Activated CD8-positive, alpha-beta memory T cell treated with anti-CD3 and anti-CD28 coated beads, Interleukin-2, amount 50 U/mL, for 4 hours (primary cell): ENCODE results near the gene SLC39A11.
"Not testable (repeated sequence)": the region's sequence is repeated elsewhere in the genome, so short reads cannot be mapped to it uniquely, and the experiment has no call there.

Source experiments
- DNase-seq: peaks from one replicate; pipeline ENCODE4 v3.0.0-alpha.2; 2020

SLC39A11 gene

DNA sequence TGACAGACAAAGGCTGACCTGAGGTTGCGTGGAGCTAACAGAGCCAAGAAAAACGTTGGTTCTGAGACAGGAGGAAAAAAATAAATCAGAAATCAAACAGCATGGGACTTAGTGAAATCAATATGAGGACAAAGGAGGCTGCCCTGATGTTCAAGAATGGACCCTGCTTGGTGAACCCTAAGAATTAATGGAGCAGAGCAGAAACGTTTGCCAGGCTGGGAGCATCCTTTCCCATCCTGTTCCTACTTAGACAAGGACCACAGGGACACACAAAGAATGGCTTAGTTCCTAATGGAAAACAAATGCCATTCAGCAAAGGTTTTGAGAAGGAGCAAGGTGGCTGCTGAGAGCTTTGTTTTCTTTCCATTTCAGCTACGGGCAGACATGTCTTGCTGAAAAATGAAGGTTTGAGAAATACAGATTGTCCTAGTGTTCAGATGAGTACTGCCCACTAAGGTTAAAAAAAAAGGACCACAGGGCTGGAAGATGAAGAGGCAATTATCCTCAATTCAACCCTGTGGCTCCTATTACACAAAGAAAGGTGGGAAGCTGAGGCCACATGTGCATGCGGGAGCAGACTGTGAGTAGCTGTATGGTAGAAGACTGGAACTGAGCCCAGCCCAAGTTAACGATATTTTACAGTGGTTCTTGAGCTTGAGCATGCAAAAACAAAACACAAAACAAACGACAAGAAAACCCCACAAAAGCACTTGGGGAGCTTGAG lies 230.1 kb downstream of the SLC39A11 start:
- no peak for DNase-seq

DNA sequence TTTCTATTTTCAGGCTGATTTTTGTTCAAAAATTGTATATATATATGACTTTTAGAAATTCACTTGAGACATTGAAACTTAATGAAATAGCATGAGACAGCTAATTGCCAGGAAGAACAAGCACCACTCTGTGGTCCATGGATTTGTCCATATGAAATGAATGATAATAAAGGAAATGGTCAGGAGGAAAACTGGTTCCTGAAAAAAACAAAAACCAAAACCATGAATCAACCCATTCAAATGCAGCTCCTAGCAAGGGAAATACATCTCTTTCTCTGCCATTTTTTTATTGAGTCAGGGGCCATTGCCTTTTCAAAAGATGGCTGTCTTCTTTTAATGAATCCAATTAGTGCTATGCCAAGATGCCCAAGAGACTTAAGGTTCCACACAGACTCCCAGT lies 230.7 kb downstream of the SLC39A11 start:
- no peak for DNase-seq

DNA sequence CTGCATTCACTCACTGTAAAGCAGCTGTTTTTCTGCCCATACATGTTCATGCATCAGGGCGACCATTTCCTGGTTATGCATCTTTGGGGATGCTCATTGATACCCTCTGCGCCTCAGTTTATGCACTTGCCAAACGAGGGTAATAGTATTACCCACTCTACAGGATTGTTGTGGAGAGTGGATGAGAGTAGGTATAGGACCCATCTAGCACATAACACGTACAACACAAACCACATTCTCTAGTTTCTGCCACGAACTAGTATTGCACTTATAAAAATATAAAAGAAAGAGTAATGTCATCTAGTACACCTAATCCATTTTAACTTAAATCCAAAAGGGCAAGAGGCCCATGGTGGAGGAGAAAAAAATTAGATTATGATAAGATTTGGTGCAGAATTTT lies 231.7 kb downstream of the SLC39A11 start:
- no peak for DNase-seq

- DNase-seq, result no peak
Measured at GRCh38 chr17:72858826-72859495, 233.5 kb downstream of the SLC39A11 start.

DNA sequence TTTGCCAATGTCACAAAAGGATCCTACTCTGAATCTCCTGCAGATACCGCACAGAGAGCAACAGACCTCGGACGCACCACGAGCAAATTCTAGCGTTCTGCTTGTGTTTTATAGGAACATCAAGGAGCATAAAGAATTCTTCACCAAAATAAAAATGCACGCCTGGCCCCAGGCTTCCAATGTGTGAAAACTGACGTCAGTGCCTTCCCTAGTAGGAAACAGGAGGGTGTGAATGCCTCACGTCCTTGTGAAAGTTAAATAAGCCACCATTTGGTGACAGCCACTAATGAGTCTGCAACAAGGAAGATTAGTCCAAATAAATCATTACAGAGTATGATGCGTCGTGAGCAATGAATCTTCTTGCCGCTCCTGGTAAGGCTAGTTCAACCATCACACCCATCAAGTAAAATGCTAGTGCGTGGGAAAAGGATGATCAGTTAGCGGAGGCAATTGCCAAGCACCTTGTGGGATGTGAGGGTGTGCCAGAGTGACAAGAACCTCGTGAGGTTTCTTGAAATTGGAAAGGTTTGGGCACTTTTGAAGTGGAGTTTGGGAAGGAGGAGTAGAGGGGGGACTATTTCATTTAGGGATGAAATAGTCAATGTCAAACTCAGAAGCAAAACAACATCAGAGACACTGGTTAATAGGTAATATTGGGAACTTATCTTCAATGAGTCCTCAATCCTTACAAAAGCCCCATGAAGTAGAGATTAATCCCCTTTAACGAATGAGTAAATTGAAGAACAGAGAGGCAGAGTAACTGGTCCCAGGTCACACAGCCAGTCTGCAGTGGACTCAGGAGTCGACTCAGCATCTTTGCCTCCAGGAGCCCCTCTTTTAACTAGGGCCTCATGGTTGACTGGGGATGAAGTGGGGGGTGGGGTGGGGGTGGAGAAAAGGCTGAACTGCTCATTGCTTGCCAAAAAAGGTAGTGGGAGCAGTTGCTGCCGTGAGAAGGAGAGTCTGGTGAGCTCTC lies 238.8 kb downstream of the SLC39A11 start:
- no peak for DNase-seq

DNA sequence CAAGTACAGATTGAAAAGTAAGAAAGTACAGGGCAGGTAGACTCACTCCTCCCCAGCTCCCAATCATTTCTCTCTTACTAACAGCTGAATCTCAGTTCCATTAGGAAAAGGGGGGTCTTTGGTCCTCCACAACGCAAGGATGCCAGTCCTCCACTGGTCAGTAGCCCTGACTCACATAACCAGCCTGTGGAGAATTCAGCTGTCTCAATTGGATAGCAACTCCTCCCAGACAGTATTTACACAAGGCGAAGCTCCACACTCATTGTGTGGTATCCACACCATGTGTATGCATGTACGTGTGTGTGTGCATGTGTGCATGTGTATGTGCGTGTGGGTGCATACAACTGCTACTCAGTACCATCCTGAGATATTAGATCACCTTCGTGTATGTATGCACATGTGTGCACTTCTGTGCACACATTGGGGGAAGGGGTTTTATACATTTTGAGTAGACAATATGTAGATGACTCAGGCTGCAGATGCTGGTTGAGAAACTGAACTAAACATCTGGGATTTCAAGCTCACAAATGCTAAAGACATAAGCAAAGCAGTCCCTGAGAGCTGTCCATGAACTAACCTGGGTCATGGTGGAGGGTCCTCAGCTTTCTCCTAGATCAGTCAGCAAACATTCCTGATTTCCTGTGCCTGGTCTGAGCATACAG lies 240.1 kb downstream of the SLC39A11 start:
- DNase-seq, result no peak

DNA sequence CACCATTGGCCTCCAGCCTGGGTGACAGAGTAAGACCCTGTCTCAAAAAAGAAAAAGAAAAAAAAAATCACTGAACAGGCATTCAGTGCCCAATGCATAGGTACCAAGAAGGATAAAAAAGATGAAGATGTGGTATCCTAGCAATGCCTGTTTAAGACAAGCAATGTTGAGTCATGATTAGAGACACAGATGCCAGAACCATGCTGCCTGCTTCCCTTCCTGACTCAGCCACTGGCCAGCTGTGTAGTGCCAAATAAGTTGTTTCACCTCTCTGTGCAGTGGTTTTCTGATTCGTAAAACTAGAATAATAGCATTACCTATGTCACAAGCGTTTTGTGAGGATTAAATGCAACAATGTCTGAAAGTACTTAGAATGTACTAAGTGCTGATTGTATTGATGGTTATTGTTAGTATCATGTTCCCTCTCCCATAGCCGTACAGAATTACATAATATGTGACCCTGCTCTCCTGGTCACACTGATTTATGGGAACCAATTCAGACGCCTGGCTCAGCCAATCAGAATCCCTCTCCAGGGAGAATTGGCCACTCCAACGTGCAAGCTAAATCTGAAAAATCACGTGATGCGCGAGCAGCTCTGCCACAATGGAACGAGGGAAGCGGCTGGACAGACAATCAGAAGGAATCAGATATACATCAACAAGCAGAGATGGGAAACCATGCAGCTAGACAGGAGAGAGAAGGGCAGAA lies 241.9 kb downstream of the SLC39A11 start:
- no peak for DNase-seq

DNA sequence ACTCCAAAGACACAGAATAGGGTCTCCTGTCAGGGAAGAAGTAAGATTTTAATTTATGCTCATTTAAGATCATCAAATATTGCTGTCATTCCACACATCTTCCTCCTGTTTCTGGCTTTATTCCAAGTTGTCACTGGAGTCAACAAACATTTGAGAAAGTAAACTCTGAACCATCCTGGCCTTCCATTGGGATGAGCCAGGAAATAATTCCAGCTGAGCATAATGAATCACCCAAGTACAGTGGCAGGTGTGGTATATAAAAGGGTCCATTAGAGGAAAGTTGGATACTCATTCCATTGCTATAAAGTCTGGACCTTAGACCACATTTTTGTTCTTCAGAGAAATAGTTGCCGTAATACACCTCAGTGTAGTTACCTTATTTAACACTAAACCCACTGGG lies 246.1 kb downstream of the SLC39A11 start:
- no peak for DNase-seq

DNA sequence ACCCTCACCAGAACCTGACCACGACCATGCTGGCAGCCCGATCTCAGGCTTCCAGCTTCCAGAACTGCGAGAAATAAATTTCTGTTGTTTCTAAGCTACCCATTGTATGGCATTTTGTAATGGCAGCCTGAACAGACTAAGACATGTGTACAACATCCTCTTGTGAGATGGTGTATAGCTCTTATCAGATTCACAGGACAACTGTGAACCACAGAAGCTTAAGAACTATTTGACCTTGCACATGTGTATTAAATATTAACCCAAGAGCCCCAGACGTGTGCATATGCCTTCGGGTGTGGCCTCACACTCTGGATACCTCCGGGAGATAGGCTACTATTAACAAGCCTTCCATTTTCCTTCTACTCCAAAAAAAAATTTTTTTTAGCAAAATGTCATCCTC lies 248.9 kb downstream of the SLC39A11 start:
- no peak for DNase-seq

DNA sequence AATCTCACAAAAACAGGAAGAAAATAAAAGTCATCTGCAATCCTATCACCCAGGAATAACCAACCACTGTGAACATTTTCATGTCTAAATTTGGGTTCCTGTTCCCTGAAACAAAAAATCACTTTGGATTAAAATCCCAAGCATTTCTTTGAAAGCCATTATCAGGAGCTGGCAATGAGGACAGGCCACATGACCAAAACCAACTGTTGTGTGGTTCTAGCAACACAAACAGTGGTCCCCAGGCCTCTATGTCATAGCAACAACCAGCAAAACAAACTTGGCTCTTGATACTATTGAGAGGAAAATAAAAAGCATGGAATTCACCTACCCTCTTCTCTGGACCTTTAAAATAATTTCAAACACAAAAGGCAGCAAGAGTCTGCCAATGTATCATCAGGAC lies 252.5 kb downstream of the SLC39A11 start:
- DNase-seq, result no peak

DNA sequence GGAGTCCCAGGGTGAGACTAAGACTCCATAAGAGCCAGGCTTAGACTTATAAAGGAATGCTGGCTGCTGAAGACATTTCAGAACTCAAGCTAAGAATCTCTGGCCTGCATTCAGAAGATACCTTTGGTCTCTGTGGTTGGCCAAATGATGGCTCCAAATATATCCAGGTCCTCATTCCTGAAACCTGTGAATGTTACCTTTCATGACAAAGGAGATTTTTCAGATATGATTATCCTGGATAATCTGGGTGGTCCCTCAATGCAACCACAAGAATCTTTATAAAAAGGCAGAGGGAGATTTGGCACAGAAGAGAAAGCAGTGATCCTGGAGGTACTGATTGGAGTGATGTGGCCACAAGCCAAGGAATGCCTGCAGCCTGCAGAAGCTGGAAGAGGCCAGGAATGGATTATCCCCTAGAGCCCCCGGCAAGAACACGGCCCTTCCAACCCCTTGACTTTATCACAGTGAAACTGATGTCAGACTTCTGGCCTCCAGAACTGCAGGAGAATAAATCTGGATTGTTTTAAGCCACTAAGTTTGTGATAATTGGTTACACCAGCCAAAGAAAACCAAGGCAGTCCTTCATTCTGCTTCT lies 253.3 kb downstream of the SLC39A11 start:
- DNase-seq, result no peak

DNA sequence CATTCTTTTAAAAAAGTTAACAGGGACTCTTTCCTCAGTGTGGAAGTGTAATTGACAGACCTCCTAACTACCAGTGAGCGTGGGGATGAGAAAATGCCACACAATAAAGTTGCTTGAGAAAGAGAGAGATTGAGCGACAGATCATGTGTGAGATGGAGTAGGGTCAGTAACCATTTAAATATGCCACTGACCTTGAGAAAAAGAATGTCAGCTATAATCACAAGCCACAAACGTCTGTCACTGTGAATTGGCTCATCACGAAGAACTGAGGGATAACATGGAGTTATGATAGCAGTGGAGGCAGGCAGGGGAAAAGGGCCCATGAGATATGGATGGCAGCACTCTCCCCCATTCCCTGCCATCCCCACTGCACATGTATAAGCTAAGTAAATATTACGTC lies 253.9 kb downstream of the SLC39A11 start:
- no peak for DNase-seq

DNA sequence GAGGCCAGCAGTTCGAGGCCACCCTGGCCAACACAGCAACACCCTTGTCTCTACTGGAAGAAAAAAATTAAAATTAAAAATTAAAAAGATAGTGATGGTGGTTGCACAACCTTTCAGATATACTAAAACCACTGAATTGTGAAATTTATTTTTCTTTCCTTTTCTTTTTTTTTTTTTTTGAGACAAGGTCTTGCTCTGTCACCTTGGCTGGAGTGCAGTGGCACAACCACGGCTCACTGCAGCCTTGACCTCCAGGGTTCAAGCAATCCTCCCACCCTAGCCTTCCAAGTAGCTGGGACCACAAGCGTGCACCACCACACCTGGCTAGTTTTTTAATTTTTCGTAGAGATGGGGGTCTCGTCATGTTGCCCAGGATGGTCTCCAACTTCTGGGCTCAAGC lies 254.4 kb downstream of the SLC39A11 start:
- DNase-seq, result no peak

DNA sequence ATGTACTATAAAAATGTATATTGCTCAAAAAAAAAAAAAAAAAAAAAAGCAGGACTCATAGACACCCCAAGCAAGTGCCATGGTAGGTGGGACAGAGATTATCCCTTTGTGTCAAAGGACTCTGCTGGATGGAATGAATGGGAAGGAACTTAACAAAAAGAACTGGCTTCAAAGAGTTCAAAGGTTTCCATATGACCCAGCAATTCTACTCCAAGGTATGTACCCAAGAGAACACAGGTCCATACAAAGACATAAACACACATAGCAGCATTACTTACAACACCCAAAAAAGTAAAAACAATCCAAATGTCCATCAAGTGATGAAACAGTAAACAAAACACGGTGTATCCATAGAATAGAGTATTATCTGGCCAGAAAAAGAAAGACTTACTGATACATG lies 255.2 kb downstream of the SLC39A11 start:
- DNase-seq, result no peak

DNA sequence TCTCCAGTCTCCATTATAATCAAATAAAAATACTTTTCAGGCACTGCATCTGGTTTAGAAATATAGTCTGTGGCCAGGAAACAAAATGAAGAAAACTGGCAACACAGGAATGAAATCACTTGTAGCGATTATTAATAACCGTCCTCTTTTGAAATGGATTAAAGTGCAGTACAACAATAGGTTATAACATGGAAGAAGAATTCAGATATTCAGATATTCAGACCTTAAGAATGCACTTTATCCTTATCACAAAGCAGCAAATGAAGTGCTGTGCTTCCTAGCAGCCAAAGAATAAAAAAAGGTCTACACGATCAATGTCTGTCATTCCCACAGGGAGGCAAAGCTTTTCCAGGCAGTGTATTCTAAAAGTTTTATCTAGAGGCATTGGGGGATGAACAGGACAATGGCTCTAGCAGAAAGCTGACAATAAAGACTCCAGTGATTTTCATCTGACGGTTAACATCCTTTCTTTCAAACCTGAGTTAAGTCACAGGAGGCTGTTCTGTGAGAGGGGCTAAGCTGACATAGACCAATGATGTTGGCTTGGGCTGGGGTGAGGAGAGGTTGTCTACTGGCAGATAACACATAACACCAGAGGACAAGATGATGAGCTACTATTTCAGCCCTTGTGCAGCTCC lies 259.2 kb downstream of the SLC39A11 start:
- DNase-seq, result no peak

- DNase-seq, result no peak
Measured at GRCh38 chr17:72832306-72832705, 260.2 kb downstream of the SLC39A11 start.

- DNase-seq, result no peak
Measured at GRCh38 chr17:72829883-72830282, 262.6 kb downstream of the SLC39A11 start.

DNA sequence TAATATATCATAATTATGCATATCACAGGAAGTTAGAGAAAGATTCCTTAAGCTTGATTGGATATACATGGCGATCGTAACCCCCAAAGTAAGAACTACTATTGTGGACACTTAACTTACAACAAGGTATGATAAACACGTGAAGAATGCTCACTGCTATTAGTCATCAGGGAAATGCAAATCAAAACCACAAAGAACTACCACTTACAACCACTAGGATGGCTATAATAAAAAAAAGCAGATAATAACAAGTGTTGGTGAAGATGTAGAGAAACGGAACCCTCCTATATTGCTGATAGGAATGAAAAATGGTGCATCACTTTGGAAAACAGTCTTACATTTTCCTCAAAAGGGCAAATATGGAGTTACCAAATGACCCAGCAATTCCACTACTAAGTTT lies 265.9 kb downstream of the SLC39A11 start:
- no peak for DNase-seq

DNA sequence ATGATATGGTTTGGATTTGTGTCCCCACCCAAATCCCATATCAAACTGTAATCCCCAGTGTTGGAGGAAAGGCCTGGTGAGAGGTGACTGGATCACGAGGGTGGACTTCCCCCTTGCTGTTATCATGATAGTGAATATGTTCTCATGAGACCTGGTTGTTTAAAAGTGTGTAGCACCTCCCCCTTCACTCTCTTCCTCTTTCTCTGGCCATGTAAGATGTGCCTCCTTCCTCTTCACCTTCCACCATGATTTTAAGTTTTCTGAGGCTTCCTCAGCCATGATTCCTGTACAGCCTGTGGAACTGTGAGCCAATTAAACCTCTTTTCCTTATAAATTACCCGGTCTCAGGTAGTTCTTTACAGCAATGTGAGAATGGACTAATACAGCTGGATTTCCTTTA lies 266.4 kb downstream of the SLC39A11 start:
- not testable (repeated sequence) for DNase-seq

- DNase-seq, result no peak
Measured at GRCh38 chr17:72825218-72825617, 267.3 kb downstream of the SLC39A11 start.

DNA sequence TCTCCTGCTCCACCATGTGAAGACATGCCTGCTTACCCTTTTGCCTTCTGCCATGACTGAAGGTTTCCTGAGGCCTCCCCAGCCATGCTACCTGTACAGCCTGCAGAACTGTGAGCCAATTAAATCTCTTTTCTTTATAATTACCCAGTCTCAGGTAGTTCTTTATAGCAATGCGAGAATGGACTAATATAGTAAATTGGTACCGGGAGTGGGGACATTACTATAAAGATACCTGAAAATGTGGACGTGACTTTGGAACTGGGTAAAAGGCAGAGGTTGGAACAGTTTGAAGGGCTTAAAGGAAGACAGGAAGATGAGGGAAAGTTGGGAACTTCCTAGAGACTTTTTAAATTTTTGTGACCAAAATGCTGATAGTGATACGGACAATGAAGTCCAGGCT lies 268.2 kb downstream of the SLC39A11 start:
- DNase-seq, result not testable (repeated sequence)
